ENCODE data around the gene P2RX3.
"Not testable (repeated sequence)": the region's sequence is repeated elsewhere in the genome, so short reads cannot be mapped to it uniquely, and the experiment has no call there.

P2RX3 gene

DNA sequence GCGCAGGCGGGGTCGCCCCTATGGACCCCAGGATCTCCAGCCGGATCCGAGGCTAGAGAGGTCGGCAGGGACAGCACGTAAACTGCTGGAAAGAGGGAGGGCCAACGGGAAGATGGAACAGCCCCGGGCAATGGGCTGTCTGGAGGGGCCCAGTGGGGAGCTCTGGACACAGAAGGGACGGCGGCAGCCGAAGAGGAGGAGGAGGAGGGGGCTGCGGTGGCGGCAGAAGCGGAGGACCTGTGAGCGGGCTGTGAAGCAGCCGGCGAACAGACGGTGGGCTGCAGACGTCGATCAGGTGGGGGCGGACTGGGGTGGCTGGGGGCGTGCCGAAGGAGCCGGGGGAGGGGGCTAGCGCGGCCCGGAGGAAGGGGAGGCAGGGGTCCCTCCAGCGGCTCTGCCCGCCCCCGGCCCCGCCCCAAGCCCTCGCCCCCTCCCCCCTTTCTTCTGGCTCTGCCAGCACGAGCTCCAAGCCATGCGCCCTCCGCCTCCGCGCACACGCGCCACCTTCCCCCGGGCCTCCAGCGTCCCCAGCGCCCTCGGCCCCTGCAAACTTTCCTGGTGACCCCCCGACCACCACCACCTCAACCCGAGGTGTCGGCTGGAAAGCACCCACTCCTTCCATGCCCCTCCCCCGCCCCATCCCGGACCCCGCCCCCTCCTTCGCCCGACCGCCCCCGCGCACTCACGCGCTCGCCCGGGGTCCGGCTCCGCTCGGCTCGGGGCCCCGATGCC, 13.8 kb upstream of the P2RX3 start:
- DNase-seq (ENCODE audit: low read depth) = peak; percentile 12

DNA sequence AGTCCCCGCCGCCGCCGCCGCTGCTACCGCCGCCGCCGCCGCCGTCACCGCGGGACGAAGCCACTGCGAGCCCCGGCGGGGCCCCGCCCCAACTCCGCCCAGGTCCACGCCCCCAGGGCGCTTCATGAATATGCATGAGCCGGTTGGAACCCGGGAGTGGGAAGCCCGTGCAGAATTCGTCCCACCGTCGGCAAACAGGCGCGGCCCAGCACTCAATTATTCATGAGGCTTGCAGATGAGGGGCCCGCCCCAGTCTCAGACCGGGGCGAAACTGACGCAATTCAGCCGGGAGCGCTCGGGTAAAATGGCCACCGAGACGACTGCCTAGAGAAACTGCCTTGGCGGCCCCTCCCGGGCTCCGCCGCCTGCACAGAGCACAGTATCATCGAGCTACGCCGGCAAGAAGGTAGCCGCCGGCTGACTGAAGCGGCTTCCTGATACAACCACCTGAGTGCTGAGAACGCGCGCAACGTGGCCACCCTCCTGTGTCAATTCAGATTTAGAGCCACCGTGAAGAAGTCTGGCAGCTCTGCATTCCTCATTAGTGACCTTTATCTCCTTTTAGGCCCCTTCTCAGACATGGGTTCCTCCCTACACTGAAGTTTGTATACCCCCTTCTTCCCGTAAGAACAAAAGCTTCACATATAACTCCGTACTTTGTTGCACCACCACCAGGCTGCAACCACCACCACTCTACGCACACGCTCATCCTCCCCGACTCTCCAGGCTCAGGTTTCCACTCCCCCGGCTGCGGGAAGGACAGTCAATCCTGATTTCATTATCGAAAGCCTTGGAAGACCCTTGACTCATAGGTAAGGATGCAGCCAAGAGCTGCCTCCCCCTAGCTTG, 13.0 kb upstream of the P2RX3 start, which contains the start of gene TNKS1BP1:
TNKS1BP1 (minus strand) TSS at position 67 of the 849 bp plus-strand sequence. CDS start 3,067 bp downstream, outside the sequence.
- DNase-seq (ENCODE audit: low read depth) = peak; percentile 82

DNA sequence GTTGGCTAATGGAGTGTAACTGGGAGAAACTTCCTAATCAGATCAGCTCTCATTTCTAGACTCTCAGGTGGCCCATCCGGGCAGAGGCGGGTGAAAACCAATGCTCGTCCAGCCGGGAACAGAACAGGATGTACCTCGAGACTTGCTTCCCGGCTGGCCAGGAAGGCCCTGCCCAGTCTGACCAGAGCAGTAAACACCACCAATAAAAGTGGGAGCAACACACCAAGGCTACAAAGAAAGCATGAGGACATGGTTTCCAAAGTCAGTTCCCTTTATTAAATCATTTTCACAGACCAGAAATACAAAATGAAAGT, 12.5 kb upstream of the P2RX3 start:
- no peak for DNase-seq (ENCODE audit: low read depth)

DNA sequence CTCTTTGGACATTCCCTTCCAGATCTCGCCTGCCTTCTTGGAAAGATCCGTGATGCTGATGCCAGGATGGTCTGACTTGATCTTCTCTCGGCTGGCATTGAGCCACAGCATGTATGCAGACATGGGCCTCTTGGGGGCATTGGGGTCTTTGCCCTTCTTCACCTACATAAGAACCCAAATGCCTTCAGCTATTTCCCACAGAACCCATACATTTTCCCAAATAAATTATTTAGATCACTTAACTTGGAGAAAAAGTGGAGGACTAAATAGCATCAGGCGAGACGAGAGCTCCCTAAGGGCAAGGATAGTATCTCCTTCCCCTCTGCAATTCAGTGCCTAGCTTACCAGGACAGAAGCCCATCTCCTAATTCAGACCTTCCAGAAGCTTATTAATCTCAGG, 10.4 kb upstream of the P2RX3 start:
- no peak for DNase-seq (ENCODE audit: low read depth)

DNA sequence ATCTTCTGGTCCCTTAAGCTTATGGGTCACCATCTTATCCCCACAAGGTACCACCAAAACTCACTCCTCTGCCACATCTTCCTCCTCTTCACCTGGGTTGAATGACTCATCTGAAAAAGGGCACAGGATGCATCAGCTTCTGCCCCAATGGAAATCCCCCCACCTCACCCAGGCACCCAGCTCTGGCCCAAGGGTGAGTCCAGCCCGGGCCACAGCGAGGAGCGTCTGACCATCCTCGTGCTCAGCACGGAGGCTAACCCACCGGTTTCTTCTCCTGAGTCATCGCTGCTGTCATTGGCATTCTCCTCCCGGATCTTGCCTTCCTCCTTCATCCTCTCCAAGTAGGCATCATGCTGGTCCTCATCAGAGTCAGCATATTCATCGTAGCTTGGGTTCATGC, 8.1 kb upstream of the P2RX3 start:
- no peak for DNase-seq (ENCODE audit: low read depth)

DNA sequence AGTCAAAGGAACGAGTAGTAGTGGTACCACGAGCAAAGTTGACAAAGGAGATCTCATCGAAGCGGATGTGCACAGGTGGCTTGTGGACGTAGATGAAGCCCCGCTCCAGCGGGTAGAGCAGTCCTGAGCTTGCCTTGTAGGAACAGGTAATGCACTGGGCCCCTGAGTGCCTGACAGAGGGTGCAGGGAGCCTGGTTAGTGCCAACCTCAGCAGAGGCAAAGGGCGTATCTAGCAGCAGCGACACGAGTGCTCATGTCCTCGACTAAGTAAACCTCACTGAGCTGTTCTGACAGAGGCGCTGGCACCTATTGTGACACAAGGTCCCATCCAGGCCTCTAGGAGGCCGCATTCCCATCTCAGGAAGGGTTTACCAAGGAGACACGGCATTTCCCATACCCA, 6.4 kb upstream of the P2RX3 start:
- no peak for DNase-seq (ENCODE audit: low read depth)

DNA sequence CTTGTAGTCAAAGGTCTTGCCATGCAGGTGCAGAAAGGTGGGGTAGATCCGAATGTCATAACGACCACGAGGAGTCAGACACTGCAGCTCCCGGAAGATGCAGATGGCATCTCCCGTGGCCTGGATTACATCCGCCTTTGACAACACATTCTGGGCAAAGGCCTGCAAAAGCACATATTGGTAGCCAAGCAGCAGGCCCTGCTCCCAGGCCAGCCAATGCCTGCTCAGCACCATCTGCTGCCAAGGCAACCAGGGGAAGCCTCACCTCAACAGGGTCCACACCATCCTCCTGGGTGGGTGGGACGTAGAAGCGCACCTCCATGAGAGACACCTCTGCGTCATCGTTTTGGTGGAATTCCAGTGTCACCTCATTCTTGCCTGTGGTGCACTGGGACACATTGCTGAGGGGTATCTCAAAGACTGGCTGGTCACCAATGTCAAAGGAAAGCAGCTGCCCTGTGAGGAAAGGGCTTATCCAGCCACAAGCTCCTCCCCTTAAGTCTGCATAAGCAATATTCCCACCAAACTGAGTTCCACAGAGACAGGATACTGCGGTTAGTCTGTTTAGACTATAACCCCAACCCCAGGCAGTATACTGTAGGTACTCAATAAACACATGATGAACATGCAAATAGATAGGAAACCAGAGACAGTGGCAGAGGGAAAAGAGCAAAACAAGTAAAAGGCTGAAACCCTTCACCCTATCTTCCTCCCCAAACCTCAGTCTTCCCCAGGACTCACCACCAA, 5.3 kb upstream of the P2RX3 start:
- no peak for DNase-seq (ENCODE audit: low read depth)

DNA sequence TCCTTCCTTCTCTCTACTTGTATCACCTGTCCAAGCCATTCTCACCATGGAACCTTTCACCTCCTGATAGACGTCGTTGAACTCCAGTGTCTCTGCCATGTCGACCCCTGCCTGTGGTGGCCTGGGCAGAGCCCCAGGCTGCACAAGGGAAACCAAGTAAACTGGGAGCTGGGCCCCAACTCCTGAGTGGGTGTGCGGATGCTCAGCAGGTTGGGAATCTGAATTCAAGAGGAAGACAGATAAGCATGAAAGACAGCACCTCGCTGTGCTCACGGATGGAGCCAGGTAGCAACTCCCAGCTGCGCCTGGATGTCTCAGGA, 3.2 kb upstream of the P2RX3 start:
- DNase-seq (ENCODE audit: low read depth) = no peak

DNA sequence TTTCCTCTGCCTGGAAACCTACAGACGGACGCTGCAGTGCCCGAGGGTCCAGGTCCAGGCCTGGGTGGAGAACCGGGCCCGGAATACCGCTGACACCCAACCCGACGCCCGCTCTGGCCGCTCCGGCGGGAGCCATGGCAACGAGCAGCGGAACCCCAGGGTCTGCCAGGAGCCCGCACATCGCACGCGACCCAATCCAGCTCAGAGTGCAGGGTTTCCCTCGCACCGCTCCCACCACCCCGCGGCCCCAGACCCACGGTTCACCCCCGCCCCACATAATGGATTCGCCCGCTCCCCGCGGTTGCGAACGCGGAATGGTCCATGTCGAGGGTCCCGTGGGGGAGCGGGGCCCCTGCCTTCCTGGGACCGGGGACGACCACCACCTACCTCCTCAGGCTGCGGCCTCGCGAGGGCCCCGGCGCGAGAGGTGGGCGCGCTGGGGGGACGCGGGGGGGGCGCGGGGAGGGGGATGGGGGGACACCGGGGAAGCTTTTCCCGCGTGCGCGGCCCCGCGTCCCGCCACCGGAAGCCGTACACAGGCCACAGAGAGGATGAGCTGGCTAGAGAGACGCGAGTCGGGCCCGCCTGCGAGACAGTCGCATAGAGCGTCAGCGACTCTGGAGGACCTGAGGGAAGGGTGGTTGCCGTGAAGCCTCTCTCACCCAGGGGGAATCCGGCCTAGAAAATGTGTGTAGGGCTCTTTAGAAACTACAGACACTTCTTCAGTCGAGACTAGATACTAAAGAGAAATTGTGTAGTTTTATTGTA, 2.6 kb upstream of the P2RX3 start, which contains the start of gene SSRP1:
SSRP1 (minus strand) TSS at position 550 of the 768 bp plus-strand sequence. CDS start 771 bp downstream, outside the sequence.
- peak; percentile 79 for DNase-seq (ENCODE audit: low read depth)

DNA sequence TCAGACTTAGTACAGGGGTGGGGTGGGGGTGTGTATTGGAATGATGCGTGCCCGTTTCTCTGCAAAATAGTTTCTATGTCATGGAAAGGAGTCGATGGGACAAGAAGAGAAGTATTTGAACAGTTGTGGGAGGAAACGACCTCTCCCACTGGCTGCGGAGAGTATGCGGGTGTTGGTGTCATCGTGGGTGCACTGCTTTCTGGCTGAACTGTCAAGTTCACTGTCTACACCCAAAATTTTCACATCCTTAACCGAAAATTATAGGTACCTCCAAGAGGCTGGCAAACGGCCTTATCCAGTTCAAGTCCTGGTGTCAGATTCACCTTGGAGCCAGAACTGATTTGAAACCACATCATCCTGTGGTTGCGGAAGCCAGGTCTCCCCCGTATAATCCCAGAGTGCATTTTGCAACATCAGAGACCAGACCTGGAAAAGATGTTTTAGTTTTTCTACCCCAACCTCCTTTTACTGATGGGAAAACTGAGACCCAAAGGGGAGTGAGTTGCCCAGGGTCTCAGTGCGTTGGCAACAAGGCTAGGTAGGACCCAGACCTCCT, 2.0 kb upstream of the P2RX3 start:
- no peak for DNase-seq (ENCODE audit: low read depth)

DNA sequence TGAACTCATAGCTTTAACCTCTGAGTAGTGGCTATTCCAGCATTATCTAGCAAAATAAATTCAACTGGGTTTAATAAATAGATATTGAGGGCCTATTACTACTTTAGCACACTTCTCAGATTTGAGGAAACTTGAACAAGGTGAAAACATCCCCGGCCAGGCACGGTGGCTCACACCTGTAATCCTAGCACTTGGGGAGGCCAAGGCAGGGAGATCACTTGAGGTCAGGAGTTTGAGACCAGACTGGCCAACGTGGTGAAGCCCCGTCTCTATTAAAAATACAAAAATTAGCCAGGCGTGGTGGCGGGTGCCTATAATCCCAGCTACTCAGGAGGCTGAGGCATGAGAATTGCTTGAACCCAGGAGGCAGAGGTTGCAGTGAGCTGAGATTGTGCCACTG, 1.3 kb upstream of the P2RX3 start:
- DNase-seq (ENCODE audit: low read depth) = not testable (repeated sequence)

DNA sequence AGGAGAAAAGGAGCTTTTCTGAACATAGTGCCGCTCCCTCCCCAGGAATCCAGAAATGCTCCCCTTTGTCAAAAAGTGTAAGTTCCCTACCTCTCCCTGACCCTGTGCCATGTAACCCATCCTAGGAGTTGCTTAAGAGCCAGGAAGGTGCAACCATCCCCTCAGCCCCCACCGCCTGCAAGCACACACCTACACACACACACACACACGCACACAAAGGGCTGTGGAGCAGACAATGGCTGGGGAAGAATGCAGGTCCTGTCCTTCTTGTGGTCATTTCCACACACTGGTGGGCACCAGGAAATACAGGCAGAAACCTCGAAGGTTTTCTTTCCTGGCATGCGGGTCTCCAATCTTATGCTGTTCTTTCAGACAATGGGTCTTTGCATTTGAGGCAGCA, 1.2 kb downstream of the P2RX3 start:
- no peak for DNase-seq (ENCODE audit: low read depth)

DNA sequence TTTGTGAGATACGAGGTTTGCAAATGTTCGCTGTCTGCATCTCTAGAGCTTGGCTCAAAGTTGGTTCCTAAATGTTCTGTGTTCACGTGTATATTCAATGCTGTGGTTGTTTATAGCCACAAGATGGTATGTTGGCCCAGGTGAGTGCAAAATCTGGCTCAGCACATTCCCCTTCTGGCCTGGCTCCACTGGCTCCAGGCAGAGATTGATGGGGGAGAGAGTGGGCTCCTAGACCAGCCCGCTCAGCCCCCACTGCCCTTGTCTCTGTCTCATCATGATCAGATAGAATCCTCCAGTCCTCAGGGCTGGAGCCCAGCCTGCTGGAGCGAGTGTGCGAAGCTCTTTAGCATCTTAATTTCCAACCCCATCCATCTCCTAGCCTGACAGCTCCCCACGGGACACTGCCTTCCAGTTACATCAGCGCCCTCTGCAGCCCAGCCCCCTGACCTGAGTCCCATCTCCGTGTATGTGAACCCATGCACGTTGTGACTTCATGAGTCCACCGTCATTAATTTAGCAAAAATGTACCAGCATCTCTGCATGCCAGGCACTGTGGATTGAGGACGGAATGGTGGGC, 2.0 kb downstream of the P2RX3 start:
- DNase-seq (ENCODE audit: low read depth) = no peak

DNA sequence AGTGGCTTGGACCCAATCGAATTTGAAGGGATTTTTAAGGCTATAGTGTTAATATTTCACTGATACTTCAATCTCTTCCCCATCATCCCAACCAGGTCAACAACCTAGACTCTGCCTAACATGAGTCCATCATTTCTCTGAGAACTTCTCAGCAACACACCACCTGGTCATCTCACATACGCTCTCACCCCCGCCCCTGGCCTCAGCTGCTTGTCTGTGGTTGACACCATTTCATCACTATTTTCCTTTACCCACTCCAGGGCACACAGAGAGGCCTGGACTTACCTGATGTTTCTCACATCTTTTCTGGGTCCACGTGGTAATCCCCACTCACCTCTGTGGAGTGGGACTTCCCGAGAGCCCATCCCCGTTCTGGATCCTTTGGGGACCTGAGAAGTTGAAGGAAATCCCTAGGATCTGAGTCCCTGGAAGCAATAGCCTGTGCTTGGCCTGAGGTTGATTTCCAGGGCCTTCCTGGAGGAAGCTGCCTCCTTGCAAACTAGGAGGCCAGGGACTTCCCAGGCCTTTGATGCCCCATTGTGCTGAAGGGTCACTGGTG, 3.2 kb downstream of the P2RX3 start:
- no peak for DNase-seq (ENCODE audit: low read depth)

DNA sequence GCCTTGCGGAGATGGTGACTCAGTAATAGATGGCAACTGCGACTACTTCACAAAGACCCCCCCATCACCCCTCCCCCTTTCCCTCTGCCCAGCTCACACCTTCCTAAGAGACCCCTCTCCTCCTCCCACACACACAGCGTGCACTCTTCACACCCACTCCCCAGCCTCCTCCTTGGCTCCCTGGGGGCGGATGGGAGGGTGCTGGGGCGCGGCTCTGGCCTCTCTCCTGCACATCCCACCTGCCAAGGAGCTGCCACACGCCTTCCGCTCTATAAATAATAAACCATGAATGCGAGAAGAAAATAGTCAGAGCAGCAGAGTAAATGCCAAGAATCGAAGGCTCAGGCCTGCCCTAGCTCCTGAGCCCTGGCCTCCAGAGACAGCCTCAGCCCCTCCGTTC, 4.5 kb downstream of the P2RX3 start:
- no peak for DNase-seq (ENCODE audit: low read depth)

DNA sequence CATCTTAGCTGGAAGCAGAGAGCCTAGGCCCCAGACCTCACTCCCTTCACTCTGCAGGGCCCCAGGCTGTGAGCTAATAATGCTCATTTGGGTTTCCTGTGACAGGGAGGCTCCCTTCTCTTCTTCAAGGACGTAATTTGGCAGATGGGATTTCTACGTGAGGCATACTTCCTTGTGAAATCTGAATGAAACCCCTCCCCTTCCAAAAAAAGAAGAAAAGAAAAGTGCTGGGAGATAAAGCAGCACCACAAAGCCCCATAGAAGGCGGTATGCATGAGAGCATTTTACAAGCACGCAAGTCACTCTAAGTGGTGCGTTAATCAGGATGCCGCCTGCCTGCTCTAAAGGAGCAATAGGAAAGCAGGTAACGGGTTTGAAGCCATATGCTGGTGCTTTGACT, 5.7 kb downstream of the P2RX3 start:
- no peak for DNase-seq (ENCODE audit: low read depth)

DNA sequence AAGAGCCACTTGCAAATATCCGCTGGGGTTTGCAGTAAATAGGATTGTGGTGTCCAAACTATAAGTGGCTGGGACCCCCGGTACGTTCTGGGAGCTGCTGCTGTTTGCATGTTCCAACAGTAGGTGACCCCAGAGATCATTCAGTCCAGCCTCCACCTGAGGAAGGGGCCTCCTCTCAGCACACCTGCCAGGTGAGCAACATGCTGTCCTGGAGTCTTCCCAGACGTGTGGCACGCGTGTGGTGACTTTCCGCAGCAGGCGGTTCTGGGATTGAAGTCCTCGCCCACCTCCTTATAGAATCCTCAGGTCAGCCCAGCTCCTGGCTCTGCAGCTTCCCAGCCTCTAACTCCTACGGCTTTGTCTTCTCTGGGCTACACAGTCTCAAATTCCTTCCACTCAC, 6.7 kb downstream of the P2RX3 start:
- DNase-seq (ENCODE audit: low read depth) = no peak

DNA sequence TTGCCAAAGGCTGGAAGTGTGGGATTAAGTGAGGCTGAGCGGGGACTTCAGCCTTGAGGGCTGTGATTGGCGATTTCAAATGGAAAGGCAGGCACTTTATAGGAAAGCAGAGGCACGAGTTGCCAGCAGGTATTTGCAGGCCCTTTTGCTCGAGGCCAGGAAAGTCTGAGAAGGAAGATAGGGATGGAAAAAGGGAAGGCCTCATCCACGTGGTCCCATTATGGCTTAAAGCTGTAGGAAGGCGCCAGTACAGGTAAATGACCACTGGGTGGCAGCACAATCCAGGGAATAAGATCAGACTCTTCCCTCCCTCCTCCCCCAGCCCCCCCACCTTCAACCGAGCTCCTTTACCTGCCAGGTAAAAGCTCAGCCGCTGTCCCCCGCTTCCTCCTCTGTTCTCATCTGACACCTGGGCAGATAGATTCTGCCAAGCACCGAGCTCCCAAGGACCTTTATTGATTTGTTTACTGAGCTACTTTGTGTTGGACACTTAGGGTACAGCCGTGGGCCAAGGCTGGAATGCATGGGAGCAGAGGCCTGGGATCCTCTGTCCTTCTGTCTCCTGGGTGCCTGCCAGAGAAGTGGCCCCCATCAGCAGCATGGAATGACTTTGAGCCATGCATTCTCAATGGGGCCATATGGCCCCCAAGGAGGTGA, 7.5 kb downstream of the P2RX3 start:
- DNase-seq (ENCODE audit: low read depth) = peak; percentile 59

DNA sequence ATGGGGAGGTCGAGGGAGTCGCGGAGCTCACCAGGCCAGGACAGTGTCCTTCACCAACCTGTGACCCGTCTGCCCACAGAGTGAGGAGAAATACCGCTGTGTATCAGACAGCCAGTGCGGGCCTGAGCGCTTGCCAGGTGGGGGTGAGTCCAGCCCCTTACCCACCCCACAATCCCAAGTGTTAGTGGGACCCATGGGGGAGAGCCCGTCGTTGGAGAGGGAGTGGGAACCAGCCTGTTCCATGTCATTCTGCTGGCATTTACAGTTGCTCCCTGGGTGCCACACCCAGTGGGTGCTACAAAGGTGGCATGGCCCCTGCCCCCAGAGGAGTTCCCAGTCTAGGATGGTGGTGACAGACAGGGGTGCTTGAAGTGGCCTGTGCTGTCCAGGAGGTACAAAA, 9.2 kb downstream of the P2RX3 start:
- DNase-seq (ENCODE audit: low read depth) = no peak

DNA sequence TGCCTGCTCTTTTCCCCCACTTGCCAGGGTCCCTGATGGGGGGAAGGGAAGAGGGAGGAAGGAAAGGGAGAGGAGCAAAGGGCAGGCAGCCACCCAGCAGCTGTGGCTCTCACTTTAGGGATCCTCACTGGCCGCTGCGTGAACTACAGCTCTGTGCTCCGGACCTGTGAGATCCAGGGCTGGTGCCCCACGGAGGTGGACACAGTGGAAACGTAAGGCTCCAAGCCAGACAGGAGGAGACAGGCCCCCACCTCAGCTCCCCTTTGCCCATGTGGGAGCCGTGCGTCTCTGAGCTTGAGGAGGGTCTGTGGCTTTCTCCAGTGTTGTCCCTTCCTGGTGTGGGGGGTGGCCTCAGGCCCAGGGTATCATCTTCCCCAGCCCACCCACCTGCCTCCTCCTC, 9.9 kb downstream of the P2RX3 start:
- no peak for DNase-seq (ENCODE audit: low read depth)

Data from T follicular helper cell (primary cell).